H1 (cell line): ENCODE measurements around the gene CD244. TPM values are rescaled to one million over a fixed set of nuclear protein-coding genes. Genes with fewer than 3 reads are reported as not detected.

Experiments
- CTCF ChIA-PET: fragments of 300-600 bp; sonication (Branson Sonifier 250); formaldehyde crosslinking; loops from one replicate; lab custom pipeline; 2021; ENCODE audit not compliant: partially characterized antibody; lab: Charles Lee
- POLR2A ChIA-PET: fragments of 300-600 bp; sonication (Branson Sonifier 250); formaldehyde crosslinking; loops from one replicate; lab custom pipeline; 2021; ENCODE audit warnings: inconsistent platforms; ENCODE audit not compliant: partially characterized antibody; lab: Charles Lee
- DNase-seq, 2 experiments: peaks; one replicate each; pipeline versions ENCODE4 v3.0.0 to v3.0.0-alpha.2; 2010 to 2022; ENCODE audit warnings: low spot score in 2 of 2, low read depth in 1 of 2, mixed read lengths in 1 of 2
- FAIRE-seq: peaks from 2 replicates; lab custom pipeline; 2011; peaks lifted over from hg19 to GRCh38; lab: Jason Lieb, UNC
- H2AFZ ChIP-seq: 2 replicates; pipeline ENCODE4 v1.8.1; 2012; ENCODE audit warnings: low read length, inconsistent platforms
- H2AK5ac ChIP-seq: 2 replicates; pipeline ENCODE4 v1.6.1; 2013; ENCODE audit warnings: low read depth, low read length
- H2BK120ac ChIP-seq: replicated peaks from 2 replicates; pipeline ENCODE3; 2013; ENCODE audit warnings: low read depth, low read length, inconsistent platforms
- H2BK12ac ChIP-seq: 2 replicates; pipeline ENCODE4 v1.6.1; 2013; ENCODE audit warnings: low read depth, low read length
- H2BK15ac ChIP-seq: 2 replicates; pipeline ENCODE4 v1.6.1; 2013; ENCODE audit warnings: low read length
- H2BK20ac ChIP-seq: 2 replicates; pipeline ENCODE4 v1.6.1; 2013; ENCODE audit warnings: low read length
- H2BK5ac ChIP-seq: 2 replicates; pipeline ENCODE4 v1.6.1; 2013; ENCODE audit warnings: low read depth, low read length
- H3K14ac ChIP-seq: 2 replicates; pipeline ENCODE4 v1.6.1; 2013; ENCODE audit warnings: inconsistent platforms; ENCODE audit not compliant: insufficient read length
- H3K18ac ChIP-seq: 2 replicates; pipeline ENCODE4 v1.6.1; 2013; ENCODE audit warnings: low read length; ENCODE audit errors: extremely low read depth
- H3K23ac ChIP-seq: 2 replicates; pipeline ENCODE4 v1.6.1; 2013; ENCODE audit warnings: inconsistent platforms; ENCODE audit not compliant: insufficient read length
- H3K23me2 ChIP-seq: 2 replicates; pipeline ENCODE4 v1.6.1; 2013; ENCODE audit warnings: low read depth, low read length
- H3K27ac ChIP-seq: 2 replicates; pipeline ENCODE4 v1.6.1; 2011; ENCODE audit warnings: low read depth, low read length, inconsistent platforms
- H3K27me3 ChIP-seq, 4 experiments: replicated peaks in 1 of 4; 1 replicate in 1 of 4; 2 replicates in 3 of 4; pipeline versions ENCODE4 v1.6.1 to v1.8.1; 2011 to 2013; ENCODE audit warnings: low read length in 3 of 4, mild to moderate bottlenecking in 3 of 4, inconsistent platforms in 2 of 4, mixed read lengths in 2 of 4, moderate library complexity in 1 of 4; ENCODE audit not compliant: control insufficient read depth in 3 of 4, insufficient read depth in 3 of 4; ENCODE audit errors: extremely low read depth in 1 of 4
- H3K36me3 ChIP-seq, 4 experiments: 2 replicates each; pipeline versions ENCODE4 v1.6.1 to v1.8.1; 2011 to 2013; ENCODE audit warnings: mild to moderate bottlenecking in 4 of 4, low read length in 3 of 4, moderate library complexity in 2 of 4, control low read depth in 1 of 4, inconsistent platforms in 1 of 4; ENCODE audit not compliant: insufficient read depth in 4 of 4, control insufficient read depth in 2 of 4
- H3K4ac ChIP-seq: replicated peaks from 2 replicates; pipeline ENCODE3; 2013; ENCODE audit warnings: low read length, low read depth, mixed read lengths, inconsistent platforms; ENCODE audit not compliant: insufficient read length
- H3K4me1 ChIP-seq, 4 experiments: replicated peaks in 1 of 4; 1 replicate in 1 of 4; 2 replicates in 3 of 4; pipeline versions ENCODE4 v1.6.1 to v1.8.1; 2011 to 2013; ENCODE audit warnings: low read length in 3 of 4, inconsistent platforms in 2 of 4, mixed read lengths in 1 of 4; ENCODE audit not compliant: insufficient read depth in 4 of 4, control insufficient read depth in 3 of 4
- H3K4me2 ChIP-seq, 2 experiments: 2 replicates each; pipeline versions ENCODE4 v1.6.1 to v1.8.1; 2011 to 2013; ENCODE audit warnings: low read depth in 2 of 2, low read length in 2 of 2, control low read depth in 1 of 2, inconsistent platforms in 1 of 2, mild to moderate bottlenecking in 1 of 2; ENCODE audit not compliant: insufficient read depth in 1 of 2
- H3K4me3 ChIP-seq, 4 experiments: fragments of 200-600, 300-600 bp in 1 of 4; sonication (generic), shearing (Covaris generic), sonication (Bioruptor Twin) in 1 of 4; 2 replicates each; pipeline versions ENCODE4 v1.5.1 to v1.8.1; 2011 to 2016; ENCODE audit warnings: low read length in 4 of 4, low read depth in 3 of 4, control low read depth in 2 of 4, inconsistent platforms in 2 of 4, mild to moderate bottlenecking in 2 of 4, mixed read lengths in 1 of 4, moderate library complexity in 1 of 4; ENCODE audit not compliant: insufficient read depth in 2 of 4; ENCODE audit errors: extremely low read depth in 1 of 4
- H3K56ac ChIP-seq: replicated peaks from 2 replicates; pipeline ENCODE3; 2013; ENCODE audit warnings: low read depth, mild to moderate bottlenecking, mixed read lengths, low read length, inconsistent platforms; ENCODE audit not compliant: insufficient read length
- H3K79me1 ChIP-seq: 2 replicates; pipeline ENCODE4 v1.6.1; 2013; ENCODE audit warnings: low read depth, low read length, control low read depth
- H3K79me2 ChIP-seq, 2 experiments: 2 replicates each; pipeline versions ENCODE4 v1.6.1 to v1.8.1; 2012 to 2013; ENCODE audit warnings: low read length in 2 of 2, mild to moderate bottlenecking in 2 of 2, inconsistent platforms in 1 of 2; ENCODE audit not compliant: insufficient read depth in 2 of 2, control insufficient read depth in 1 of 2
- H3K9ac ChIP-seq, 4 experiments: replicated peaks in 1 of 4; 1 replicate in 1 of 4; 2 replicates in 3 of 4; pipeline versions ENCODE4 v1.6.1 to v1.8.1; 2011 to 2013; ENCODE audit warnings: low read depth in 3 of 4, low read length in 3 of 4, control low read depth in 2 of 4, mild to moderate bottlenecking in 2 of 4, moderate library complexity in 2 of 4, inconsistent platforms in 1 of 4; ENCODE audit errors: extremely low read depth in 1 of 4
- H3K9me3 ChIP-seq, 2 experiments: 2 replicates each; pipeline versions ENCODE4 v1.6.1 to v1.8.1; 2012 to 2013; ENCODE audit warnings: mild to moderate bottlenecking in 2 of 2, moderate library complexity in 2 of 2, control low read depth in 1 of 2, inconsistent platforms in 1 of 2, low read depth in 1 of 2, low read length in 1 of 2, mixed read lengths in 1 of 2; ENCODE audit not compliant: insufficient read depth in 2 of 2
- H4K20me1 ChIP-seq, 2 experiments: replicated peaks in 1 of 2; 2 replicates each; pipeline versions ENCODE3 to v1.8.1; 2011 to 2013; ENCODE audit warnings: inconsistent platforms in 2 of 2, low read length in 2 of 2, mild to moderate bottlenecking in 1 of 2; ENCODE audit not compliant: insufficient read depth in 2 of 2, control insufficient read depth in 1 of 2
- H4K5ac ChIP-seq: 2 replicates; pipeline ENCODE4 v1.6.1; 2013; ENCODE audit warnings: low read length, low read depth, mixed read lengths, inconsistent platforms; ENCODE audit not compliant: insufficient read length
- H4K8ac ChIP-seq: 2 replicates; pipeline ENCODE4 v1.8.0; 2013; ENCODE audit warnings: mild to moderate bottlenecking, moderate library complexity, low read length, inconsistent platforms; ENCODE audit not compliant: insufficient read depth; ENCODE audit errors: extremely low read depth
- H4K91ac ChIP-seq: replicated peaks from 2 replicates; pipeline ENCODE3; 2013; ENCODE audit warnings: low read length, mixed read lengths, inconsistent platforms; ENCODE audit not compliant: insufficient read length
- RAD21 ChIP-seq, 2 experiments: IDR thresholded peaks in 1 of 2; conservative IDR thresholded peaks in 1 of 2; 2 replicates each; pipeline ENCODE4 v1.6.1; 2011; ENCODE audit warnings: low read depth in 2 of 2, low read length in 2 of 2, improper control_type of control experiment in 1 of 2, inconsistent platforms in 1 of 2, mild to moderate bottlenecking in 1 of 2, moderate library complexity in 1 of 2
- YY1 ChIP-seq: IDR thresholded peaks from 2 replicates; pipeline ENCODE4 v1.6.1; 2011; ENCODE audit warnings: low read depth, mild to moderate bottlenecking, low read length
- polyA plus RNA-seq, 7 experiments: library from polyadenylated mRNA; depleted of rRNA in 3 of 7; stranded (reverse) in 5 of 7; unstranded in 2 of 7; fragments of >200 nt in 5 of 7; fragments of 200-250 nt in 2 of 7; gene quantifications; 1 replicate in 5 of 7; 2 replicates in 1 of 7; 4 replicates in 1 of 7; pipeline versions ENCODE4 v1.2.1 to v1.2.3, GENCODE V29; 2011 to 2013; ENCODE audit warnings: missing spikeins in 2 of 7, mixed read lengths in 2 of 7
- total RNA-seq: library from RNA; stranded (reverse); fragmentation: NEBNext Ultra II Directional; extraction: Animal tissue kit (Norgen Biotek cat#: 25700); gene quantifications from 2 replicates; pipeline ENCODE4 v1.2.1, GENCODE V29; 2021
- TF ChIP-seq, protein P1 (sequence below), 3 experiments: IDR thresholded peaks; 1 replicate in 2 of 3; 2 replicates in 1 of 3; pipeline versions ENCODE4 v1.5.1 to v1.6.1; 2011; ENCODE audit warnings: low read length in 3 of 3, mild to moderate bottlenecking in 3 of 3, inconsistent platforms in 2 of 3, low read depth in 1 of 3, moderate library complexity in 1 of 3; ENCODE audit not compliant: insufficient read depth in 1 of 3; ENCODE audit errors: control extremely low read depth in 1 of 3

The CD244 gene
- total and polyA plus RNA-seq, 2 of the 8 experiments (the other 6 are each of a cell fraction or from before 2014, with no cell fraction given): not detected

DNA sequence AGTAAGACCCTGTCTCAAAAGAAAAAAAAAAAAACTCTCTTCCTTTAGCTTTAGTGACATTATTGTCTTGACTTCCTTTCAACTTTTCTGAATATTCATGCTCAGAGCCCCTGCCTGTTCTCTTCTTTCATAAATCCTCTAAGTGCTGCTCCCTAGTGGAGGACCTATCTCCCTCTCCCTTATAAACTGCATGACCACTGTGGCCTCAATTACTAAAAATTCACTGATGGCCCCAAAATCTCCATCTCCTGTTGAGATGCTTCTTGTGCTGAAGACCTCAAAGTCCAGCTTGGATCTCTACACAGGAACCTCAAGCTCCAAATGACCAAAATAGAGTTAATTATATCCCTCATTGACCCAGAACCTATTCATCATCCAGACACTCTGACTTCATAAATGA, 14.5 kb upstream of the CD244 start:
- Histone ChIP-seq H3K4ac (no peak overlapping the region), H2BK120ac (no peak overlapping the region), H2BK5ac (no peak overlapping the region), H3K4me3 (no peak overlapping the region), H3K79me2 (no peaks in the 10 kb centered on the region), H3K79me1 (no peaks in the 10 kb centered on the region), H2BK15ac (no peak overlapping the region), H4K5ac (no peak overlapping the region), H4K20me1 (no peaks in the 10 kb centered on the region), H2AFZ (no peak overlapping the region), H3K9ac (no peak overlapping the region), H3K56ac (no peak overlapping the region), H3K4me2 (no peak overlapping the region), H2BK12ac (no peak overlapping the region), H3K4me1 (no peaks in the 10 kb centered on the region; a peak in 1 of 7 replicates), H3K23me2 (no peaks in the 10 kb centered on the region), H4K91ac (no peak overlapping the region), H2BK20ac (no peak overlapping the region), H3K36me3 (no peaks in the 10 kb centered on the region), H3K27me3 (no peaks in the 10 kb centered on the region), H3K27ac (no peak overlapping the region), H3K18ac (no peak overlapping the region), H4K8ac (no peak overlapping the region), H2AK5ac (no peak overlapping the region), H3K9me3 (no peaks in the 10 kb centered on the region), H3K14ac (no peak overlapping the region), H3K23ac (no peak overlapping the region)
- TF ChIP-seq YY1: no peak
- TF ChIP-seq, protein P1, sequence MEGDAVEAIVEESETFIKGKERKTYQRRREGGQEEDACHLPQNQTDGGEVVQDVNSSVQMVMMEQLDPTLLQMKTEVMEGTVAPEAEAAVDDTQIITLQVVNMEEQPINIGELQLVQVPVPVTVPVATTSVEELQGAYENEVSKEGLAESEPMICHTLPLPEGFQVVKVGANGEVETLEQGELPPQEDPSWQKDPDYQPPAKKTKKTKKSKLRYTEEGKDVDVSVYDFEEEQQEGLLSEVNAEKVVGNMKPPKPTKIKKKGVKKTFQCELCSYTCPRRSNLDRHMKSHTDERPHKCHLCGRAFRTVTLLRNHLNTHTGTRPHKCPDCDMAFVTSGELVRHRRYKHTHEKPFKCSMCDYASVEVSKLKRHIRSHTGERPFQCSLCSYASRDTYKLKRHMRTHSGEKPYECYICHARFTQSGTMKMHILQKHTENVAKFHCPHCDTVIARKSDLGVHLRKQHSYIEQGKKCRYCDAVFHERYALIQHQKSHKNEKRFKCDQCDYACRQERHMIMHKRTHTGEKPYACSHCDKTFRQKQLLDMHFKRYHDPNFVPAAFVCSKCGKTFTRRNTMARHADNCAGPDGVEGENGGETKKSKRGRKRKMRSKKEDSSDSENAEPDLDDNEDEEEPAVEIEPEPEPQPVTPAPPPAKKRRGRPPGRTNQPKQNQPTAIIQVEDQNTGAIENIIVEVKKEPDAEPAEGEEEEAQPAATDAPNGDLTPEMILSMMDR (IDR thresholded peaks at IDR 0.05; ENCODE audit: control extremely low read depth in 1 of 3, insufficient read depth in 1 of 3, low read depth in 1 of 3, low read length in 3 of 3): peak in 2 of 3 experiments; percentile 42 to 45; a peak in 3 of 4 replicates
- peak; percentile 13 to 38; a peak in 2 of 4 replicates for TF ChIP-seq RAD21 (IDR thresholded peaks at IDR 0.05 in 1 of 2, conservative IDR thresholded peaks at IDR 0.05 in 1 of 2; ENCODE audit: low read depth in 2 of 2, low read length in 2 of 2)
- ChIA-PET POLR2A (no interaction called here), CTCF (interaction anchor here (0.6 to 5.7 kb wide), 25 partner anchors 8 to 612 kb away, joined by 3 to 33 read pairs (median 4); partner anchors contain the start of genes ITLN1 and ITLN2)
- DNase-seq (no peak), FAIRE-seq (no peak)
